ENCODE measurements around the gene DNM3. TPM values are rescaled to one million over a fixed set of nuclear protein-coding genes. Genes with fewer than 3 reads are reported as not detected.
"Not testable (repeated sequence)": the region's sequence is repeated elsewhere in the genome, so short reads cannot be mapped to it uniquely, and the experiment has no call there.

Gene DNM3
- total and polyA plus RNA-seq, 9 of the 15 experiments (the other 6 are each of a cell fraction or from before 2014, with no cell fraction given), result 0.08 to 0.36 (median 0.22) TPM; not detected in 1

- no peak for TF ChIP-seq CHD7 (IDR thresholded peaks at IDR 0.05; ENCODE audit: low read depth, low read length)
- TF ChIP-seq PRPF4 (IDR thresholded peaks at IDR 0.05; ENCODE audit: insufficient read depth, low read depth, low read length, poor library complexity, severe bottlenecking), result no peak
- no peak for TF ChIP-seq NR2C1 (IDR thresholded peaks at IDR 0.05)
- no peak for TF ChIP-seq NR2C1 (tag; IDR thresholded peaks at IDR 0.05)
- no peak for TF ChIP-seq MTA2 (IDR thresholded peaks at IDR 0.05; ENCODE audit: low read depth)
- no peak for TF ChIP-seq CAMTA2 (CRISPR knock-in tag; conservative IDR thresholded peaks at IDR 0.05)
- no peak for TF ChIP-seq ARNT (IDR thresholded peaks at IDR 0.05)
- no peak for TF ChIP-seq NR4A1 (CRISPR knock-in tag; IDR thresholded peaks at IDR 0.05)
- TF ChIP-seq NR4A1 (tag; IDR thresholded peaks at IDR 0.05), result no peak
- TF ChIP-seq ZNF324 (CRISPR knock-in tag; IDR thresholded peaks at IDR 0.05), result no peak
Observed at GRCh38 chr1:172071746-172072145, 230.4 kb downstream of the DNM3 start (continued).

- POLR2A ChIA-PET, result interaction anchor here (1.2 kb wide), 1 partner anchor 36 kb away, joined by 3 read pairs; no protein-coding TSS in a partner anchor
- H3K9me3 ChIP-seq (replicated peaks; ENCODE audit: control insufficient read depth, insufficient read depth, low read depth, low read length); H4K20me1 ChIP-seq (replicated peaks; ENCODE audit: control insufficient read depth, insufficient read depth, low read length); H3K9ac ChIP-seq (ENCODE audit: insufficient read depth in 1 of 2, low read depth in 2 of 2, low read length in 2 of 2); H2AFZ ChIP-seq (ENCODE audit: low read depth, low read length); in situ Hi-C loops (cut with MboI); H3K4me3 ChIP-seq; H3K9me1 ChIP-seq (ENCODE audit: control insufficient read depth, insufficient read depth, low read length); BruUV-seq (replicated peaks); H3K36me3 ChIP-seq (ENCODE audit: control insufficient read depth, insufficient read depth, low read length); H3K27ac ChIP-seq (ENCODE audit: extremely low read depth, low read depth, low read length); FAIRE-seq; H3K4me2 ChIP-seq (ENCODE audit: insufficient read depth, low read length); intact Hi-C loops (cut with micrococcal nuclease); H3K27me3 ChIP-seq (ENCODE audit: control insufficient read depth in 2 of 2, insufficient read depth in 2 of 2, low read length in 2 of 2); ATAC-seq; CTCF ChIA-PET (ENCODE audit: low intra/inter-chr PET ratio); DNase-seq (ENCODE audit: extremely low read depth in 1 of 4, low spot score in 3 of 4); H3K4me1 ChIP-seq (replicated peaks in 1 of 2; ENCODE audit: control insufficient read depth in 2 of 2, insufficient read depth in 2 of 2, low read length in 2 of 2); H3K79me2 ChIP-seq (ENCODE audit: control insufficient read depth, insufficient read depth, low read length): not testable (repeated sequence)
- WGBS (ENCODE audit: insufficient coverage, low coverage, missing lambda C conversion rate), result 0% methylated on average over 4 of the region's 4 CpGs
Observed at GRCh38 chr1:172079859-172080258, 238.6 kb downstream of the DNM3 start.
